Hematopoietic multipotent progenitor cell treated with erythropoietin and hydrocortisone succinate and interleukin-3 and kit ligand, for 8 days (in vitro differentiated cells): ENCODE data around the gene MRPL9.

Source experiments
- DNase-seq: peaks from one replicate; pipeline ENCODE4 v3.0.0-alpha.2; 2015

MRPL9 gene

DNA sequence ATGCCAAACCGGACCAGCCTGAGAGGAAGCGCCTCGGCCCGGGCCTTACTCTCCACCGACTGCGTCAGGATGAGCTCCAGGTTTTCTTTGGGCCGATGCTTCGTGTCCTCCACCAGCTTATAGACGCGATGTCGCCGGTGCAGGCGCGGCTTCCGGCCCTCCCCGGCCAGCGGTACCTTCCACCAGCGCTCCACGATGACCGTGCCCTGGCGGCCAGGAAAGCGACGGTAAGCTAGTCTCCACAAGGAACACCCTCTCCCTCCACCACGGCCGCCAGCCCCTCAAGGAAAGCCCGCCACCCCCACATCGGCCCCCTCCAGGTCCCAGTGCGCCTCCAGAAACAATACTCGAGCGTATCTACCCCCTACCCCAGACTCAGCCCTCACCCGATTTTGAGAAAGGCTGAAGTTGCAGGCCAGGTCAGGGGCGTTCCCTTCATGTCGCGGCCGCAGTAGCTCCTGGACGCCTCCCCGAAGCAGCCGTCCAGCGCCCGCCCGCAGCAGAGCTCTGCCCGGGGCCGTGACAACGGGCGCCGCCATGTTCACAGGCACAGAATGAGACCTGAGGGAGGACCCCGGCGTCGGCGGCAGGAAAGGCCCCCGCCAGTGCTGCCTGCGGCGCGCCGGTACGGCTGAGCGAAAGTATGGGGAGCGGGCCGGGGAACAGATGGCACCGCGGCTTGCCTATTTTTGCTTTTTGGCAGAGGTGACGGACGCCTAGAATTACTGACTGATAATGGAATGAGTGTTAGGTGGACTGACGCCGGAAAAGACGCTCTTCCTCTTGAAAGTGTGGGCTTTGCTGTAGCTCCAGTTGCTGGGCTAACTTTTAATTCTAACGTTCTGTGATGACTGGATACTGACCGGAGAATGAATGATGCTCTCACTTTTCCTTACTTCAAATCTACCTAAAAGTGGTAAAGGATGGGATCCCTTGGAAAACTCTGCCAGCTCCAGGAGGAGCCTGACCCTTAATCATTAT, at the start of gene MRPL9:
Gene MRPL9, minus strand, starts transcription at position 556 of the 981 bp plus-strand sequence. Its CDS starts 17 bp downstream, at position 539.
- DNase-seq, result peak; percentile 85

DNA sequence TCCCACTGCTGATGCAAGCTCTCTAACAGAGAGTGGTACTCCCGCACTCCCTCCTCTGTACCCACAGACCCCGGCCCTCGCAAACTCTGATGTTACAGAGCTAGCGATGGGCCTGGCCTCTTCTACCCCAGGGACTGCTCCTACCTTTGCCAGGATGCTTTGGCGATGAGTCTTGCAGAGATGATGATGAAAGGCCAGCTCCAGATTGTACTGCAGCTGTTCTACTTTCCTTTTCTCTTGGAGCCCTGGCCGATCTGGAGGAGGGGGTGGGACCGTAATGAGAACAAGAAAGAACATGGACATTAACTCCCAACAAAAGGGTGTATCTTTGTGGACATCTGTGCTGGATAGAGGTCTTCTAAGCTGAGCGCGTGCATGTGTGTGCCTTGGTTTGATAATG, 47.9 kb upstream of the MRPL9 start:
- no peak for DNase-seq

GRCh38 chr1:151809985-151810556, 46.8 kb upstream of the MRPL9 start:
- no peak for DNase-seq

GRCh38 chr1:151809290-151809984, 46.1 kb upstream of the MRPL9 start:
- DNase-seq, result no peak

GRCh38 chr1:151807766-151808165, 44.5 kb upstream of the MRPL9 start:
- no peak for DNase-seq

GRCh38 chr1:151807131-151807530, 43.8 kb upstream of the MRPL9 start:
- no peak for DNase-seq

- DNase-seq, result no peak
Observed at GRCh38 chr1:151806170-151806569, 42.9 kb upstream of the MRPL9 start.

GRCh38 chr1:151805066-151805820, 41.9 kb upstream of the MRPL9 start, which contains the start of gene LINGO4:
Gene LINGO4 (minus strand): TSS chr1:151805419. CDS start chr1:151802704, 2,715 bp downstream.
- DNase-seq, result no peak

GRCh38 chr1:151803915-151804314, 40.6 kb upstream of the MRPL9 start:
- no peak for DNase-seq

DNA sequence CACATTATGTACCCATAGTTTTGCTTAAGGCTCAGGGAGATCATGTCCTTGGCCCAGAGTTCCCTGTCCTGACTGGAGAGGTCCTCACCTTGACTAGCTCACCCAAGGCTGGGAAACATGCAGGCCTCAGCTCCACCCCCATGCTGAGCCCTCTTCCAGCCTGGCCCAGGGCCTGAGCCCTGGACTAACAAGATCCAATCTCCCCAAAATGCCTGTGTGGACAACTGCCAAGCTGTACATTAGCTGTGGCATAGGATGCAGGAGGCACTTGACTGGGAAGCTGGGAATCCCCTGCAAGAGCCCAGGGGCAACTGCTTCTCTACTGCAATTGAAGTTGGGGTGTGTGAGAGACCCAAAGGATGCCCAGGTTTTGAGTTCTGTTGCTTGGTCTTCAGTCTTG, 39.9 kb upstream of the MRPL9 start:
- no peak for DNase-seq

DNA sequence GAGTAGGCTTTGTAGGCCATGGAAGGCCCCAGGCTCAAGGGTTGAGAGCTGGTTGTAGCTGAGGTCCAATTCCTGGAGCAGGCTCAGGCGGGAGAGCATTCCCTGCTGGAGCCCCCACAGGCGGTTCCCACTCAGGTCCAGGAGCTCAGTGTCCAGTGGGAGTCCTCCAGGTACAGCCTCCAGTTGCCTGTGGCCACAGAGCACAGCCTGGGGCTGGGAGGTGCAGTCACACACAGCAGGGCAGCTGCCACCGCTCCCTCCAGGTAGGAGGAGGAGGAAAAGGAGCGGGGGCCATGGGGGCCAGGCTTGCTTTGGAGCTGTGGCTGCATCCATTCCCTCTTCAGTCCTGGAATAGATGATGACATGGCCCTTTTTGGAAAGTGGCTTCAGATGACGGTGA, 39.1 kb upstream of the MRPL9 start:
- DNase-seq, result no peak

- DNase-seq, result no peak
Observed at GRCh38 chr1:151801846-151802245, 38.5 kb upstream of the MRPL9 start.

GRCh38 chr1:151801310-151801820, 38.1 kb upstream of the MRPL9 start:
- no peak for DNase-seq

- DNase-seq, result no peak
Observed at GRCh38 chr1:151800830-151801229, 37.5 kb upstream of the MRPL9 start.

DNA sequence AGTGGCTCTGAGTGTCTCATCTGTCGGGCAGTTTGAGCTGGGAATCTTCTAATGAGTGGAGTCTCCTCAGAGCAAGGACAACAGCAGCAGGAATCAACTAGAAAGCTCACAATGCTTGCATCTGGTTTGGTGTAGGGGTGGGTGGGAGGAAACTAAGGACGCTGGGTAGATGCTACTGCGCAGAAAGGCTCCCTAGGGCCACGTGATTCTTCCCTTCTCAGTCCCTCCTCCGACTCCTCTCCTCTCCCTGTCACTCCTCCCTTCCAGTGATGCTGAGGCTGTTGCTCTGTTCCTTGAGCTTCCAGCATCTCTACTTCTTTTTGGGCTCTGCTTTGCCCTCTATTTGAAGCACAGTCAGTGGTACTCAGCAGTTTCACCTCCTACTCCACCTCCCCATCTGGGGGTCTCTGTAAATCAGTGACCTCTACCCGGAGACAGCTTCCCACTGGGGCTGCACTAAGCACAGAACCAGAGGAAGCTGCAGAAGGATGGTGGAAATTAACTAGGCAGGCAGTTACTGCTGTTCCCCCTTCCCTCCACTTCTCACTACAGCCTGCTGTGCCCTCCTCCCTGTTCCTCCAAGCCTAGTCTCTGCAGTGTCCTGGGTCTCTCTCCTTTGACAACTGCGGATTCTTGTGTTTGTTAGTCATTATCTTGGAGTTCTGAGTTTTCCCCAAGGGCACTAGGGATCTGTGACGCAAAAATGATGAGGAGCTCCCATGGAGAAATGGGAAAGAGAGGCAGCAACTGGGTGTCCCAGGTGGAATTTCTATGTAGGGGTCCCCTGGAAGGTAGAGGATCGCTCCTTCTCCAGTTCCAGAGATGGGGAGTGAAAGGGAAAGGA, 36.1 kb upstream of the MRPL9 start:
- DNase-seq, result no peak

DNA sequence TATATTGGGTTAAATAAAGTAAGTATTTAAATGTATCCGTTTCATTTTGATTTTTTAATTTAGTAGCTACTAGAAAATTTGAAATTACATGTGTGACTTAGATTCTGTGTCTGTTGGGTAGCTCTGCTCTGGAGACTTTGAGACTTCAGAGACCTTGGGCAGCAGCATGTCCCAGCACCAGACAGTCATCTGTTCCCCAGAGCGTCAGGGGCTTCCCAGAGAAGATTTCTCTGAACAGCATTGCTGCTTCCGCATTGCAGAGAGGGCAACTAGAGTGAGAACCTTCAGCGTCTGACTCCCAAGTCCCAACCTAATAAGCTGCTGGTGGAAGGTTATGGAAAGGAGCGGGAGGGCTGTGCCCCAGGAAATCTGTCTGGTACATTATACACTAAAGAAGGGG, 35.3 kb upstream of the MRPL9 start:
- no peak for DNase-seq

GRCh38 chr1:151790940-151791651, 27.8 kb upstream of the MRPL9 start:
- DNase-seq, result peak; percentile 25

- DNase-seq, result peak; percentile 99
Observed at GRCh38 chr1:151790071-151790939, 27.0 kb upstream of the MRPL9 start, which contains the start of gene TDRKH. Gene TDRKH (minus strand): TSS chr1:151790500. CDS start chr1:151783022, 7,478 bp downstream.

DNA sequence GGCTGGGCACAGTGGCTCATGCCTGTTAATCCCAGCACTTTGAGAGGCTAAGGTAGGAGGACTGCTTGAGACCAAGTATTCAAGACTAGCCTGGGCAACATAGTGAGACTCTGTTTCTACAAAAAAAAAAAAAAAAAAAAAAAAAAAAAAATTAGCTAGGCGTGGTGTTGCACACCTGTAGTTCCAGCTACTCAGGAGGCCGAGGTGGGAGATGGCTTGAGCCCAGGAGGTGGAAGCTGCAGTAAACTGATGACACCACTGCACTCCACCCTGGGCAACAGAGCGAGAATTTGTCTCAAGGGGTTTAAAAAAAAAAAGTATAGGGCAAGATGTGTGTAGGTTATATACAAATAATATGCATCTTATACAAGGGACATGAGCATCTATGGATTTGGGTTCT, 24.4 kb upstream of the MRPL9 start:
- no peak for DNase-seq

DNA sequence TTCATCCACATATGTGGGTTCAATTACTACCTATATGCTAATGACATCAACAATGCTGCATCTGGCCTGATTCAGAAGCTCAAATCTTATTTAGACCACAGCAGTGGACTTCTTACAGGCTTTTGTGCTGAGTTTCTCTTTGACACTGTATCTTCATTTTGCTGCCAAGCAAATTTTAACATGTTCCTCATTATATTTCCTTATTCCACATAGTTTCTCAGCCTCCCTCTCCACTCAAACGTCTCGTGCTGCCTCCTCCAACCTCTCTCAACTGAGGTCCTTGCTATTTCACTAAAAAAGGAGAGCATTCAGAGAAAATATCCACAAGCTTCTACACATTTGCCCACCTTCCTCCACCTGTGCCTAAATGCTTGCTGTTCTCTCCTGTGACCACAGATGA, 20.5 kb upstream of the MRPL9 start:
- no peak for DNase-seq
